HCT116 (cell line): Measurements from ENCODE around the gene CCDC15.

Experiments used
- CEBPB ChIP-seq: IDR thresholded peaks from 2 replicates; pipeline ENCODE4 v1.6.1; 2012; ENCODE audit warnings: low read depth
- CTCF ChIP-seq, 3 experiments: fragments of 200-600 bp in 1 of 3; sonication (generic) in 1 of 3; IDR thresholded peaks in 2 of 3; conservative IDR thresholded peaks in 1 of 3; 2 replicates each; pipeline ENCODE4 v1.5.1; 2012 to 2017; ENCODE audit warnings: low read depth in 2 of 3, low read length in 2 of 3, antibody characterized with exemption in 1 of 3, borderline replicate concordance in 1 of 3, control low read depth in 1 of 3, mild to moderate bottlenecking in 1 of 3, mixed read lengths in 1 of 3, mixed run types in 1 of 3, moderate library complexity in 1 of 3; ENCODE audit not compliant: insufficient read depth in 1 of 3
- ELF1 ChIP-seq: IDR thresholded peaks from 2 replicates; pipeline ENCODE4 v1.6.1; 2012; ENCODE audit warnings: low read depth, borderline replicate concordance
- JUND ChIP-seq: IDR thresholded peaks from 2 replicates; pipeline ENCODE4 v1.6.1; 2012
- POLR2A ChIP-seq: IDR thresholded peaks from 2 replicates; pipeline ENCODE4 v1.7.0; 2011; ENCODE audit warnings: borderline replicate concordance; ENCODE audit not compliant: insufficient read depth, insufficient read length; ENCODE audit errors: extremely low read depth
- POLR2AphosphoS5 ChIP-seq: IDR thresholded peaks from 2 replicates; pipeline ENCODE4 v1.6.1; 2011; ENCODE audit warnings: mild to moderate bottlenecking, low read depth, low read length, moderate library complexity
- SRF ChIP-seq: IDR thresholded peaks from 2 replicates; pipeline ENCODE4 v1.6.1; 2012; ENCODE audit warnings: low read depth
- TCF7L2 ChIP-seq: IDR thresholded peaks from 2 replicates; pipeline ENCODE4 v1.7.0; 2011; ENCODE audit warnings: borderline replicate concordance, inconsistent platforms; ENCODE audit not compliant: insufficient read depth, insufficient read length; ENCODE audit errors: extremely low read depth
- ZNF274 ChIP-seq: fragments of 200-500 bp; sonication (Bioruptor generic); IDR thresholded peaks from 2 replicates; pipeline ENCODE4 v1.6.1; 2014; ENCODE audit warnings: mild to moderate bottlenecking, low read depth, low read length, inconsistent platforms
- TF ChIP-seq, protein P1 (sequence below): IDR thresholded peaks from 2 replicates; pipeline ENCODE4 v1.6.1; 2011; ENCODE audit warnings: mild to moderate bottlenecking, low read length, moderate library complexity; ENCODE audit not compliant: insufficient replicate concordance; ENCODE audit errors: extremely low read depth

DNA sequence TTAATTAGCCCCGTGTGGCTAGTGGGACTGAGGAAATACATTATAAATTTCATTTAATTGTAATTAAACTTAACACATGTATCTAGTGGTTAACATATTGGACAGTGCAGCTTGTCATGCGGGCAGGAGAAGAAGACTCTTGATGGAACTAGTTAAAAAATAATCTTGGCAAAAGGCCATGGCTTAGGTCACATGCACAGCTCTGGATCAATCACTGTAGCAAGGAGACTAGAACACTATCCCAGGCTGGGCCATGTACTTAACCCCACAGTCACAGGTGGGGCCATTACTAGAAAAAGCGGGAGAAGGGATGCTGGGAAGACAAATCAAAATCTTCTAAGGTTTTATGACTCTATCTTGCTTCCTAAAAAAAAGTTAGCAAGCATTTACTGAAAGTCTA lies 9.4 kb upstream of the CCDC15 start:
- TF ChIP-seq POLR2AphosphoS5 = no peak
- no peak for TF ChIP-seq CTCF (IDR thresholded peaks at IDR 0.05 in 2 of 3, conservative IDR thresholded peaks at IDR 0.05 in 1 of 3; ENCODE audit: borderline replicate concordance in 1 of 3, insufficient read depth in 1 of 3, low read depth in 2 of 3, low read length in 2 of 3)
- TF ChIP-seq, protein P1, sequence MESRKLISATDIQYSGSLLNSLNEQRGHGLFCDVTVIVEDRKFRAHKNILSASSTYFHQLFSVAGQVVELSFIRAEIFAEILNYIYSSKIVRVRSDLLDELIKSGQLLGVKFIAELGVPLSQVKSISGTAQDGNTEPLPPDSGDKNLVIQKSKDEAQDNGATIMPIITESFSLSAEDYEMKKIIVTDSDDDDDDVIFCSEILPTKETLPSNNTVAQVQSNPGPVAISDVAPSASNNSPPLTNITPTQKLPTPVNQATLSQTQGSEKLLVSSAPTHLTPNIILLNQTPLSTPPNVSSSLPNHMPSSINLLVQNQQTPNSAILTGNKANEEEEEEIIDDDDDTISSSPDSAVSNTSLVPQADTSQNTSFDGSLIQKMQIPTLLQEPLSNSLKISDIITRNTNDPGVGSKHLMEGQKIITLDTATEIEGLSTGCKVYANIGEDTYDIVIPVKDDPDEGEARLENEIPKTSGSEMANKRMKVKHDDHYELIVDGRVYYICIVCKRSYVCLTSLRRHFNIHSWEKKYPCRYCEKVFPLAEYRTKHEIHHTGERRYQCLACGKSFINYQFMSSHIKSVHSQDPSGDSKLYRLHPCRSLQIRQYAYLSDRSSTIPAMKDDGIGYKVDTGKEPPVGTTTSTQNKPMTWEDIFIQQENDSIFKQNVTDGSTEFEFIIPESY = no peak
- TF ChIP-seq ZNF274 = no peak
- no peak for TF ChIP-seq POLR2A
- no peak for TF ChIP-seq ELF1
- no peak for TF ChIP-seq TCF7L2
- TF ChIP-seq SRF = no peak
- TF ChIP-seq CEBPB = no peak
- no peak for TF ChIP-seq JUND
